HG02884 (cell line): ENCODE data around the gene PAGE4.

Source experiments
- ATAC-seq: cut with Tn5 transposase; IDR thresholded peaks from one replicate; pipeline ENCODE4 v1.9.1; 2021; ENCODE audit warnings: mild to moderate bottlenecking, moderate library complexity; ENCODE audit not compliant: unreplicated experiment

The PAGE4 gene, protein sequence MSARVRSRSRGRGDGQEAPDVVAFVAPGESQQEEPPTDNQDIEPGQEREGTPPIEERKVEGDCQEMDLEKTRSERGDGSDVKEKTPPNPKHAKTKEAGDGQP

DNA sequence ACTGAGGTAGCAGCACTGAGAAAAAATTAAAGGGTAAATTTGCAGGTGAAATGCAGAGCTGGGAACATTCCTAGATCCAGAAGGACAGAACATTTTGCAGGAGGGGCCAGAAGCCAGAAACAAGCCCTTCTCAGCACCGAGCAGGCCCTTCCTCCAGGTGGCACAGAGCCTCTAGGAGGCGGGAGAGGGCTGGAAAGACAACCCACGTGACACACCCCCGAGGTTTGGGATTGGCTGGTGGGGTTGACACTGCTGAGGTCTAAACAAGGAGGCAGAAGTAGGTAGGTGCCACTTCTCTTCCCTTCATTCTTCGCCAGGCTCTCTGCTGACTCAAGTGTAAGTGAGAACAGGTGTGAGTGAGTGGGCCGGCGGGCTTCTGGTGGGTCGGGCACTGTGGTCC lies at the start of gene PAGE4:
Gene PAGE4, plus strand, starts transcription at position 288 of the 400 bp plus-strand sequence. CDS start 1,126 bp downstream, outside the sequence.
- no peak for ATAC-seq

DNA sequence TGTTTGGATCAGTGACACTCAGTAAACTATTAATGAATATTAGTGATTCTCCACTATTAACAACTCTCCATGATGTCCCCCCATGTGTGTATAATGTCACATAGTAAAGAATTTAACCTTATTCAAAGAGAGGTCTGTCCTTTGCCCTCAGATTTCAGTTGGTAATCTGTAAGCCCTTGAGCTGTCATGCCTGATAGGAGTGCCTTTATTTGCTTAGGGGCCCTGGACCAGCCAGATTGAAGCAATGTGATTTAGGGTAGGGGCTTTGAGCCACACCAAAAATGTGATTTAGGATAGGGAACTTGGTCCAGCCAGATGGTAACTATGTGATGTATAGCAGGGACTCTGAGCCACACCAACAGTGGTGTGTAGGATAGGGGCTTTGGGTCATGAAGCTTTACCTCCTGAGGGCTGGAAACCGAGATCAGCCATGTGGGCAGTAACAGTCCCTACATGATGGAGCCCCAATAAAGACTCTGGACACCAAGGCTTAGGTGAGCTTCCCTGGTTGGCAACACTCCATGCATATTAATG lies 44.3 kb upstream of the PAGE4 start:
- ATAC-seq, result no peak

DNA sequence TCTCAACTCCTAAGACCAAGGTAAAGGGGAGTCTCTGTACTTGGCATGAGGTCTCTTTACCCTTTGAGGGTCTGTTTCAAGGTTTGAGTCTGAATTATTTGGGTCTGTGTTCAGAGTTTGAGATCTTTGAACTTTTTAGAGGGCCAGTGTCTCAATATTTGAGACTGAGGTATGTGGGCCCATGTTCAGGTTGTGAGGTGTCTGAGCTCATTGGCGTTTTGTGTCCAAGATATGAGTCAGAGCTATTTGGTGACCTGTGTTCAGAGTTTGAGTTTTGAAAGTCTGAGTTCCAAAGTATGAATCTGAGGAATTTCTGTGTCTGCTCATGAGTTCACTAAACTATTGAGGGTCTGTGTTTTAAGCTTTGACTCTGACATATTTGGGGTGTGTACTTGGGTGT lies 36.7 kb upstream of the PAGE4 start:
- ATAC-seq, result no peak

DNA sequence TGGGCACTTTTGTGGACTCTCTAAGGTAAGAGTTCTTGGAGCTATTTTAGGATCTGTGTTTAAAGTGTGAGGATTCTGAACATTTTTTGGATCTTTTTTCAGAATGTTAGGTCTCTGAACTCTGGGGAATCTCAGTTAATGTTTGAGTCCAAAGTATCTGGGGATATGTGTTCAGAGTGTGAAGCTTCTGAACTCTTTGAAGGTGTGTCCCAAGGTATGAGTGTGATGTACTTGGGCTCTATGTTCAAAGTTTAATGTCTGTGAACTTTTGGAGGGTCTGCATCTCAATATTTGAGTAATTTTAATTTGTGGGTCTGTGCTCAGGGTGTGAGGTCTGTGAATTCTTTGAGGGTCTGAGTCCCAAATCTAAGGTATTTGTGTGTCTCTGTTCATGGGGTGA lies 35.4 kb upstream of the PAGE4 start:
- ATAC-seq, result no peak

DNA sequence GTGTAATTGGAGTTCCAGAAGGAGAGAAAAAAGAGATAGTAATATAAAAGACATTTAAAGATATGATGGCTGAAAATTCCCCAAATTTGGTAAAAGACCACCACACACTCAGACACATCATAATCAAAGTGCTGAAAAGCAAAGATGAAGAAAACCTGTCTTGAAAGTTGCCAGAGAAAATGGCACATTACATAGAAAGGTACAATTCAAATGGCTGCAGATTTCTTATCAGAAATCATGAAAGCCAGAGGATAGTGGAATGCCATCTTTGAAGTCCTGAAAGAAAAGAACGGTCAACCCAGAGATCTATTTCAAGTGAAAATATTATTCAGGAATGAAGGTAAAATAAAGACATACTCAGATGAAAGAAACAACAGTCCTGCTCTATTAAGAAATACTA lies 29.3 kb upstream of the PAGE4 start:
- no peak for ATAC-seq

DNA sequence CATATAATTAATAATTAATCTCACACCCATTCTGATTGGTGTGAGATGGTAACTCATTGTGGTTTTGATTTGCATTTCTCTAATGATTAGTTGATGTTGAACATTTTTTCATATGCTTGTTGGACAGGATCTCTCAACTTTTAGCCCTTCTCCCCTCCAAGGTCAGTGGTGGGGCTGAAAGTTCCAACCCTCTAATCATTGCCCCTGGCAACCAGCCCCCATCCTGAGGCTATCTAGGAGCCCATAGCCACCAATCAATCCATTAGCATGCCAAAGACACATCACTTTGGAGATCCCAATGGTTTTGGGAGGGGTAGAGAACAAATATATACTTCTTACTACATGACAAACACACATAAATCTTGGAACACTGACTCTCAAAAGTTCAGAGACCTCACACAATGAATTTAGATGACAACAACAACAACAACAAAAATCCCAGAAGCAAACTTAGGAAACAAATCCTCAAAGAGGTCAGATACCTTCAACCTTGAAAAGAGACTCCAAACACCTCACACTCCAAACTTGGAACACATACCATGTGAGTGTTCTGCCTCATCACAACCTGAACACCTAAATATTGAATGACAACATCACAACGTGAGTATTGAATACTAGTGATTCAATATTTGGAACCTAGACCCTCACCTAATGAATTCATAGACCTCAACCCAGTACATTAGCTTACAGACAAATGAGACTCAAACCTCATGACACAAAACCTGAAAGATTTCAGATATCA lies 19.0 kb upstream of the PAGE4 start:
- ATAC-seq, result no peak

DNA sequence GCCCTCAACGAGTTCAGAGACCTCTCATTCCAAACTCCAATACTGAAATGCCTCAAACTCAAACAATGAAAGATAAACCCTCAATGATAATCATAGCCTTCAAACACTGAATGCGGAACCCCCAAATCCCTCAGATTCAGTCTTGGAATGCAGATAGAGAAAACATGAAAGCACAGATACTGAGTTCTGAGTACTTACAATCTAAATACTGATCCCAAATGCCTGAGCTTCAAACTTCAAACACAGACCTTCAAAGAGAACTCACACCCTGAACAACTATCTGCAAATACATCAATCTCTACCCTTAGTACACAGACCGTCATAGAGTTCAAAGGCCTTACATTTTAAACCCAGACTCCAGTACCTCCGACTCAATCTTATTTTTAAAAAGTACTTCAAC lies 16.9 kb upstream of the PAGE4 start:
- no peak for ATAC-seq

DNA sequence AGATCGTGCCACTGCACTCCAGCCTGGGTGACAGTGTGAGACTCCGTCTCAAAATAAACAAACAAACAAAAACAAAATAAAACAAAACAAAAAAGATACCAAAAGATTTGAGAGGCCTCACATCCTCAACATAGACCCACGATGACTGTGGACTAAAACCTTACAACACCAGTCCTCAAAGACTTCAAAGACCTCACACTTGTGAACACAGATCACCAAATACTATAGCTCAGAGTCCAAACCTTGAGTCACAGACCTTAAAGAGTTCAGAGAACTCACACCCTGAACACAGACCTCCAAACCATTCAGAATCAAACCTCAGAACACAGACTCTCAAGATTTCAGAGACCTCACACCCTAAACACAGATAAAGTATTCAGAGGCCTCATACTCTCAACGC lies 12.7 kb upstream of the PAGE4 start:
- ATAC-seq, result no peak

DNA sequence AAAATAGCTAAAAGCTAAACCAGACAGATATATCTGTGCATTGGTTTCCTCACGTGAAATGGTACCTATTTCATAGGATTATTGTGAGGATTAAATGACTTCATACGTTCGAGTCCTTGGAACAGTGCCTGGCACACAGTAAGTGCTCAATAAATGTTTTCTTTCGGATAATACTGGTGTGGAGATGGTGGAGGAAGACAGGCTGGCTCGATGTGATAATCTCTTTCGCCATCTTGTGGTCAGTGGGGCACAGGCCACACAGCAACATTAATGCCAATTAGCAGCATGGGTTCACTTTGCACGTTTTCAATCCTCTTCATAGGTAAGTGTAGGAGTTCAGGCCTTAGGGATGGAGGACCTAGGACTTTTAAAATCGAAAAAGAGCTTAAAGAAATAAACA lies 9.3 kb downstream of the PAGE4 start:
- ATAC-seq, result no peak

DNA sequence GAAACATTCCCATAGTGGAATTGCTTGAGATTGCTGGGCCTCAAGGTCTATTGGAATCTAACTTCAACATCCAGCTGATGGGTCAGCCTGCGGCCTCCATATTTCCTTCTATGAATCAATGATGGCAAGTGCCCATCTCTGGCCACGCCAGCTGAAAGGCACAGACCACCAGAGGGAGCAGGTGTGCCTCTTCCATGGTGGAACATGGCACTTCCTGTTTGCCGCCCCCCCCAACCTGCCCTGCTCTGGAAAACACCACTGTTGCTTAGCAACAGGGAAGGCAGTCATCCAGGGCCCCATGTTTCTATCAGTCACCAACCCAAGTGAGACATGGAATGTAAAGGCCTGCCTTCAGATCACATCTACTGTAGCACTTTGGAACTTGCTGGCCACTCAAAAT lies 11.6 kb downstream of the PAGE4 start:
- no peak for ATAC-seq

DNA sequence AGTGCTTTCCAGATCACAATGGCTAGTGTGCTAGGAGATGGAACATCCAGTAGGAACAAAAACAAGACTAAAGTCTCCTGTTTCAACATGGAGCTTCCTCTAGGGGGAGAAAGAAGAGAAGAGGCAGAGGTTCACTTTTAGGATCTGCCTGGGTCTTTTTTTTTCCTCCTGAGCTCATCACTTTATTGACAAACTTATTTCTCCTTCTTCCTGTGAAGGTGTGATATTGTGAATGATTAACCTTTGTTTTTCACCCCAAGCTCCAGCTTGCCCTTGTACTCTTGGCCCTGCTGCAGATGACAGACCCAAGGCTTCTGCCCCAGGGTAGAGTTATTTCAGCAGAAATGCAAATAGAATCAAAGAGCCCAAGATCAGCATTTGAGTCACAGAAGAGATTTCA lies 13.5 kb downstream of the PAGE4 start:
- ATAC-seq, result no peak

DNA sequence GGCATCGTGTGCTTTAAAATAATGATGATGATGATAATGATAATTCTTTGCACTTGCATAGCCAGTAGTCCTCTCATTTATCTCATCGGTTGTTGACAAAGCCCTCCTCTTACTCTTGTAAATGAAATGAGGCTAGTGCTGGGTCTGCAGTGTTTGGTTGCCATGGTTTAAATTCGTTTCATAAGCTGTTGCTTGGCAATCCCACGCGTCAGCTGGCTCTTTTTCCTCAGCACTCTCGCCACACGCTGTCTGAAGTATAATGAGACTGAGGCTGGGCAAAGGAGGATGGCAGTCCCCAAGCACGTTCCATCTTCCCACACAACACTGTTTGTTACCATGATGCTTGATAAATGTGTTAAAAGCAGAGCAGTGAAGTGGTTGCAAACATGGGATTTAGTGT lies 15.5 kb downstream of the PAGE4 start:
- ATAC-seq, result no peak

DNA sequence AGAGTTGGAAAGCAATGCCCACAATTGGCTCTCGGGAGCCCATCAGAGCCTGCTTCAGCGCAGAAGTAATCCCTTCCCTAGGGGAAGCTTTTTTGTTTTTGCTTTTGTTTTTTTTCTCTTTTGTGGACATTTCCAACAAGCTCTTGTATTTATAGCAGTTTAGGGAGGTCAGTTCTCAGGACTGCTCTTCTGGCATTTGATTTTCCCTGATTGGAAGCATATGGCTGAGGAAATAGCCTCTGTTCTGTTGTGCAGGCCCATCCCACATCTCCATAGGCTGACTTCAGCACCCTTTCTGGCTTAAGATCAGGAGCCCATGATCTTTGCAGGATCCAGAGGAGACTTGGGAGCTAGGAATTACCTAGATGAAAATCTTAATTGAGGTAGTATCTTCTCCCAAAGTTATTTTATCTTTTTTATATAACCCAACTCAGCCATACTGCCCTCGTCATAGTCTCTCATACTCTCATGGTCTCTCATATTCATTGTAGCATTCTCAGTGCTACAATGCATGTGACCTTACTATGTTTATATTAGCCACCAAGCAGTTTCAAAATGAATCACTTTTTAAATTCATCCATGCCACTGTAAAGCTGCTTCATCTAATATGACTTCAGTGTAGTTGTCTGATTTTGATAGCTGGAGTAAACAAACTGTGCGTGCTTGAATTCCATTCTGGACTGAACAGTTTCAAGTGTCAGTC lies 16.7 kb downstream of the PAGE4 start:
- ATAC-seq, result peak; percentile 62

DNA sequence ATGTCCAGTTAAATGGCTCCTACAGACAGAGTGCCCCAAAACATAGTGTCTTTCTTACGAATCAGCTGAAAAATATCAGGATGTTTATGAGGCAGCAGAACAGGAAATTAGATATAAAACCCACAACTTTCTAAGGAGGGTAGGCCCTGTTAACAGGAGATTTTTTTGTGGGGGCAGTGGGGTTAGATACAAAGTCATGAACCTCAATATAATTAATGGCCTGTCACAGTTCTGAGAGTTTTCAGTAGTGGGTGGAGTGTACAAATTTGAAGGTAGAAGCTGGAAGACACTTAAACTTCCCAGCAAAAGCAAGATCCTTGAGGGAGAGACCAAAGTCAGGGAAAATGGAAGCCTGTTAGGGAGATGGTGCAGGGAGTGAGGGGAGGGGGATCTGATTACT lies 17.4 kb downstream of the PAGE4 start:
- ATAC-seq, result no peak

DNA sequence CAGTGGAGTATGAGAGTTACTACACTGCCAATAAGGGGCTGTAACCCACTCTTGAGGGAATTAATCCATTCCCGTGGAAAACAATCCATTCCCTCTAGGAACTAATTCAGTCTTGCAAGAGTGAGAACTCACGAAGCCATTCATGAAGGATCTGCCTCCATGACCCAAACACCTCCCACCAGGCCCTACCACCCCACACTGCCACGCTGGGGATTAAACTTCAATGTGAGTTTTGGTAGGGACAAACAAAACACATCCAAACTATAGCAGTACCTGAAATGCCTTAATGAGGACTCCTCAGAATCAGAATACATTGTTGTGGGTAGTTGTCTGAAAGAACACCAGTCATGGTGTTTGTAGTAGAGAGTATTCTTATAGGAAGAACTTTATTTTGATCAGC lies 19.2 kb downstream of the PAGE4 start:
- no peak for ATAC-seq

DNA sequence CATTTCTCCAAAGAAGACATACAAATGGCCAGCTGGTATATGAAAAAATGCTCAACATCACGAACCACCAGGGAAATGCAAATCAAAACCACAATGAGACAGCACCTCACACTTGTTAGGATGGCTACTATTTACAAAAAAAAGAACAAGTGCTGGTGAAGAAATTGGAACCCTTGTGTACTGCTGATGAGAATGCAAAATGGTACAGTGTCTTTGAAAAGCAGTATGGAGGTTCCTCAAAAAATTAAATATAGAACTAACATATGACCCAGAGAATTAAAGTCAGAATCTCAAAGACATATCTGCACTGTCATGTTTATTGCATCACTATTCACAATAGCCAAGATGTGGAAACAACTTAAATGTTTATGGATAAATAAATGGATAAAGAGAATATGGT lies 20.9 kb downstream of the PAGE4 start:
- no peak for ATAC-seq

DNA sequence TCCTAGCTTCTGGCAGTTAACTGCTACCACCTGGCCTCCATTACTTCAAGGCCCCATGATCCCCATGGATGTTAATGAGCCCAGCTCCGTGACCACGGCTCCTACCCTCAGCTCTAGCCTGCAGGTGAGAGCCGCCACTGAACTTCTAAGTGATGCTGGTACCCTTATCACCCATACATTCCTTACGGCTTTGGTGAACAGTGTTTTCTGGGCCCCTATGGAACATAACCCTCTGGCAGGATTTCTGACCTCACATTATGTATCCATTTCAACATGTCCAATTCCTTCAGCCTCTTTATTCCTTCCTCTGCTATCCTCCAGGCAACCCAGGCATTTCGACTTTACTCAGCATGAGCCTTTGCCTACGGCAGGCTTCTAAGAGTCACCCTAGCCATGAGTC lies 24.6 kb downstream of the PAGE4 start:
- ATAC-seq, result no peak

DNA sequence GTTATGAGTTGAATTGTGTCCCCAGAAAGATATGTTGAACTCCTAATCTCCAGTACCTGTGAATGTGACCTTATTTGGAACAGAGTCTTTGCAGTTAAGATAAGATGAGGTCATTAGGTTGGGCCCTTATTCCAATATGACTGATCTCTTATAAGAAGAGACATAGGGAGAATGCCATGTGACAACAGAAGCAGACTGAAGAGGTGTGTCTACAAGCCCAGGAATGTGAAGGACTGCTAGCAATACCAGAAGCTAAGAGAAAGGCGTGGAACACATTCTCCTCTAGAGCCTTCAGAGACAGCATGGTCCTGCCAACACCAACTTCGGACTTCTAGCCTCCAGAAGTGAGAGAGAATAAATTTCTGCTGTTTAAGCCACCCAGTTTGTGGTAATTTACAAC lies 27.7 kb downstream of the PAGE4 start:
- ATAC-seq, result no peak

DNA sequence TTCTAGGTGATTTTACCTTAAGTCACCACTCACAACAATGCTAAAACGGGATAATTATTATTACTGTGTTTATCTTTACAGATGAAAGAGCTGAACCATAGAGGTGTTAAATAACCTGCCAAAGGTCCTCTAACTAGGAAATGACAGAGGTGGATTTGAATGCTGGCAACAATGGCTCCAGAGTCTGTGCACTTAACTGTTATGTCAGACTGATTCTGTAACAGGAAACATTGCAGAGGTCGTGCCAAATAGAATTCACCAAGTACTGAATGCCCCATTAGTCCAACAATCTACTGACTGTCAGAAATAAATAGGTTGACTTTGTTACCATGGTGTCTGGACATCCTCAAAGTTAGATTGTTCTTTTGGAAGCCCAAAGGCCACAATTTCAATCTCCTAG lies 29.2 kb downstream of the PAGE4 start:
- ATAC-seq, result no peak

DNA sequence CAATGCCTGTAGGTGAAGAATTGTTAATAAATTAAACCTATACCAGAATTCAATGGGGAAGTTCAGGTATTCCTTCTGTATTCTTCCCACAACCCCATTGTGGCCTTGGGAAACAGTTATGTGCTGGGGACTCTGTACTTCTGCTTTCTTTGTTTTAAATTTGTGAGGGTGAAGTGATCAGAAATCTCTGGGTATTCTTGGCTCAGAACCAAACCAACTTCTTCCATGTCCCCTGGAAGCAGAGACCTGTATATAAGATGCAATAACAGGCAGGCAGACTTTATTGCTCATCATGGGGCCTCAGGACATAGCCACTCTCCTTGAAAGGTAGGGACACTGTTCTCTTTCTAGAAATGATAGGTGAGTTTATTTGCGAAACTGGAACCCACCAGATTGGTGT lies 30.4 kb downstream of the PAGE4 start:
- no peak for ATAC-seq

DNA sequence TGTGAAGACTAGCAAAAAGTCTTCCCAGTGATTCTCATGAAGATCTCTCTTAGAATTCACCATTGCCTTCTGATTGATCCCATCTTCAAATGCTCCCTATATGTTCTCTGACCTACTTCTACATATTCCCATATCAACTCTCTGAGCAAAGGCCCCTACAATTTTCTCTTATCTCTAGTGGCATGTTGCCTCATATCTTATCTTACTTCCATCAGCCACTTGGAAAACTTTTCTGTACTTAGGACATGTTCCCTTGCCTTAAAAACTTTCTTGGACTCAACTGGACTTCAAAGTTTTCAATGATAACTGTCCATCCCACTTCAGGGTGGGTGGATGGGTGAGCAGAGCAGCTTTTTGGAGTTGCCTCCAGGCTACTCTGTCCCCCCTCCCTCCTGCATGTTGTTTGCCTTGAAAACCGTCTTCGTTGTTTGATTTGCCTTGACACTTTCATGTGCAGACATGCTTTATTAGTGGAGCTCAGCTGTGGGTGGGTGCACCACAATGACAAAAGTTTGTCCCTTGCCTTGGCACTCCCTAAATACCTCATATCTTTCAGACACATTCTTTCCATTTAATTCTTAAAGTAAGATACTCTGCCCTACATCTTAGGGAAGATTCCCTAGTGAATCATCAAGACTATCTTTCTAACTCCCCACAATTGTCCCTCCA lies 31.9 kb downstream of the PAGE4 start:
- no peak for ATAC-seq

DNA sequence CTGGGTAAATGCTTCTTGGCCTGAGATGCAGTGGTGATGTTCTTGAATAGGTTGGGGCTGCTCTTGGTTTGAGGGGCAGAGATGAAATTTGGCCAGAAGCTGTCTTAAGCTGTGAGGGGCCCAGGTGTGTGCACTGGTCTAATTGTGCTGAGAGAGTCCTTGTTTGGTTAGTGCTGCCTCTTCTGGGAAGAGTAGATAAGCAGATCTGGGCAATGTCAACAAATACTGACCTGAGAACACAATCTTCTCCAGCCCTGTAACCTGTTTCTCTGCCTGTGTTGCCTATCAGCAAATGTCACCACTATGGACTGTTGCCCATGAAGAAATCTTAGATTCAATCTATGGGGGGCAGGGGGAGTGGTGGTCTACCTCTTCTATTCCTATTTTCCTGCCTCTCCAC lies 33.0 kb downstream of the PAGE4 start:
- ATAC-seq, result no peak
